HG03342 (cell line): Measurements from ENCODE around the gene UGT1A5.
"Not testable (repeated sequence)": the region's sequence is repeated elsewhere in the genome, so short reads cannot be mapped to it uniquely, and the experiment has no call there.

Experiments
- ATAC-seq: cut with Tn5 transposase; IDR thresholded peaks from one replicate; pipeline ENCODE4 v1.9.1; 2021; ENCODE audit warnings: mild to moderate bottlenecking, moderate library complexity; ENCODE audit not compliant: unreplicated experiment

The UGT1A5 gene

GRCh38 chr2:233745073-233745755, 32.5 kb downstream of the UGT1A5 start:
- ATAC-seq, result no peak

DNA sequence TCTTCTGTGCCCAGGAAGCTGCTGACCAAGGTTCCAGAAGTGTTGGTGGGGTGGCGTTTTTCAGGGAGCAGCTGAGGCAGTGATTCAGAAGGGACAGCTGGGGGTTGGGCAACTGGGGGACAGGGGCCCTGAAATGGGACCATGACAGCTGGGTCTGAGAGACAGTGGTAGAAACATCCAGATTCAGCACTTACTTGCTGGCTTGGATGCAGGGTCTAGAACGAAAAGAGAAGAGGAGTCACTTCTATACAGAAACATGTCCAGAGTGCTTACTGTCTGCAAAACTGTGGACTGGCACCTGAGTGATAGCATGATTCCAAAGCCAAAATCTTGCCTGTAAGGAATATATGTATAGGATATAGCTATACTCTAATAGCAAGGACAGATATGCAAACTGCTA, 33.1 kb downstream of the UGT1A5 start:
- not testable (repeated sequence) for ATAC-seq

DNA sequence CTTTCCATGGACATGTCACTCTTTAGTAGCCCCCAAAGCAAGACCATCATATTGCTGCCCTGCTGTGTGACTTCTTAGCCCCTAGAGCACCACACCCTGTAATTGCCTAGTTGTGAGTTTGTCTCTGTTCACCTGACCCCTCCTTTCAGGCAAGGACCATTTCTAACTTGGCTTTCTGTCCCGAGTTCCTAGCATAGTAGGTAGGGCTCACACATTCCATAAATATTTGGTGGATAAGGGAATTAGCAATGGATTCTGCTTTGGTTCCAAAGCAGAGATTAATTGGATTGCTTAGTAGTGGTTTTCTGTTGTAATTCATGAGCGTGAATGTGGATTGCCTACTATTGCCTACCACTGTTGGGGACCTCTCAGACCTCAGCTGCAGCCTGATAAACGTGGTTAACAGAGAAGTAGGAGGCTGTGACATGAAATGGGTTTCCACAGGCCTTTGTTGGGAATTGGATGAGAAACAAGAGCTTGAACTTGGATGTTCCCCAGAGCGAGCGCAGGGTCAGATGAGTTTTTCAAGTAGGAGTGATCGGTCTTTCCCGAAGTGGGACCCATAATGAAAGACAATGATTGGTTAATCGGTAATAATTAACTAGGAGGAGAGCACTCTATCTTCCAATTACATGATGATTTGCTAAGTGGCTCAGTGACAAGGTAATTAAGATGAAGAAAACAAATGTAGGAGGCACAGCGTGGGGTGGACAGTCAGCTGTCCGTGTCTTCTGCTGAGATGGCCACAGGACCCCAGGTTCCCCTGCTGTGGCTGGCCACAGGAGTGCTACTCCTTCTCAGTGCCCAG, 34.0 kb downstream of the UGT1A5 start:
- ATAC-seq, result no peak

- no peak for ATAC-seq
Observed at GRCh38 chr2:233747283-233747544, 34.5 kb downstream of the UGT1A5 start.

- ATAC-seq, result not testable (repeated sequence)
Observed at GRCh38 chr2:233750689-233751088, 38.0 kb downstream of the UGT1A5 start.

- ATAC-seq, result not testable (repeated sequence)
Observed at GRCh38 chr2:233751212-233752009, 38.7 kb downstream of the UGT1A5 start.

DNA sequence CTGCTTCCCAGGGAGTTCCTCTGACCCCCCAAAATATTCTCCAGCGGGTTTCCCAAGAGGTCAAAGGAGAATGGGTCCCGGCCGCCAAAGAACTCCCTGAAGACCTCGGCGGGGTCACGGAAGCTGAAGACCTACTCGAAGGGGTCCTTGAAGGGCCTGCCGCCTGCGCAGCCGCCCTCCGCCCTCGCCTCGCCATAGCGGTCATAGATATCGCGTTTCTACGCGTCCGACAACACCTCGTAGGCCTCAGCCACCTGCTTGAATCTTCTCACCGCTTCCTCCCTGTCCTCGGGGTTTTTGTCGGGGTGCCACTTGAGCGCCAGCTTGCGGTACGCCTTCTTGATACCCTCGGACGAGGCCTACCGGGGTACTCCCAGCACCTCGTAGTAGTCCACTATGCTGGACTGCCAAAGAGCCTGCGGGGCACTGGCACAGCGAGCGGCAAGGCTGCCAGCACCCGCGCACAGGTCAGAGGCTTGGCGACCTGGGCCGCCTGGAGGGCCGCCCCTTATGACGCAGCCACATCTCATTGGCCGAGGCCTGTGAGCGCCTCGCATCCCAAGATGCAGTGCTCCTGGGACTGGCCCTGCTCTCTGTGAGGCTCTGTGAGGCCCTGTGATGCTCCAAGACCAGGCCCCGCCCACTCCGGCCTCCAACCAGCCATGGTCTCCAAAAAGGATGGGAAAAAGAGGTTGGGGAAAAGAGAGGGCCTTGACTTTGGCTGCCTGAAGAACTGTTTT, 42.3 kb downstream of the UGT1A5 start:
- ATAC-seq, result no peak

DNA sequence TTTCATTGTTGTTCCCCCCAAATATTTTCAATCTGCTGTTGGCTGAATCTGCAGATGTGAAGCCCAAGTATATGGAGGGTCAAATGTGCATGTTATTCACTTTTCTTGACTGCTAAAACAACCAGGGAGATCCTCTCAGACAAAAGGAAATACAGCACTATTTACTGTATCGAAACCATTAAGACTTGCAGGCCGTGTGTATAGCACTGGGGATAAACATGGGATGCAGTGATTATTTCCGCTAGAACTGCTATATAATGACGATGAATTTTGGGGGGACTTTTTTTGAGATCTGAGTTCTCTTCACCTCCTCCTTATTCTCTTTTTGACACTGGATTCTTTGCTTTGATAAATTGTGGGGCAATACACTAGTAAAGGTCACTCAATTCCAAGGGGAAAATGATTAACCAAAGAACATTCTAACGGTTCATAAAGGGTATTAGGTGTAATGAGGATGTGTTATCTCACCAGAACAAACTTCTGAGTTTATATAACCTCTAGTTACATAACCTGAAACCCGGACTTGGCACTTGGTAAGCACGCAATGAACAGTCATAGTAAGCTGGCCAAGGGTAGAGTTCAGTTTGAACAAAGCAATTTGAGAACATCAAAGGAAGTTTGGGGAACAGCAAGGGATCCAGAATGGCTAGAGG, 43.8 kb downstream of the UGT1A5 start:
- ATAC-seq, result no peak

- no peak for ATAC-seq
Observed at GRCh38 chr2:233758141-233758540, 45.4 kb downstream of the UGT1A5 start.

- ATAC-seq, result no peak
Observed at GRCh38 chr2:233758849-233759248, 46.1 kb downstream of the UGT1A5 start.

- ATAC-seq, result no peak
Observed at GRCh38 chr2:233760043-233760442, 47.3 kb downstream of the UGT1A5 start, which contains the start of gene UGT1A1. Gene UGT1A1, plus strand, starts transcription at chr2:233760270. Its CDS starts 18 bp downstream, at chr2:233760288.

GRCh38 chr2:233761040-233761769, 48.5 kb downstream of the UGT1A5 start:
- no peak for ATAC-seq

DNA sequence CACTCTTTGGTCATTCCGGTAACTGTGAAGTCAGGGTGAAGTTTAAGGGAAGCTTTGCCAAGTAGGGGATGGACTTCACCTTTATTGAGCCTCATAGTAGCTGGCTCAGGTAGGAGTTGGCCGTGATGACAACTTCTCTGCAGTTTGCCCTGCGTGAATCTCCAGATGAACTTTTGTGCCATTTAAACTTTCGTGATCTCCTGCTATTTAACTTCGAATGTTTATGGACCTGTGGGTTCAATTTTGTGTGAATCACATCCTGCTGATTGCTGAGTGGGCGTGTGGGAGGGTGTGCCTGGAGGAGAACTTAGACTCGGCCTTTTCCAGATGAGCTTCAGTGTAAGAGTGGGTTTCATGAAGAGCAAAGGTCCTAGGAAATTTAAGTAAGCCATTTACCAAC, 51.6 kb downstream of the UGT1A5 start:
- ATAC-seq, result no peak

DNA sequence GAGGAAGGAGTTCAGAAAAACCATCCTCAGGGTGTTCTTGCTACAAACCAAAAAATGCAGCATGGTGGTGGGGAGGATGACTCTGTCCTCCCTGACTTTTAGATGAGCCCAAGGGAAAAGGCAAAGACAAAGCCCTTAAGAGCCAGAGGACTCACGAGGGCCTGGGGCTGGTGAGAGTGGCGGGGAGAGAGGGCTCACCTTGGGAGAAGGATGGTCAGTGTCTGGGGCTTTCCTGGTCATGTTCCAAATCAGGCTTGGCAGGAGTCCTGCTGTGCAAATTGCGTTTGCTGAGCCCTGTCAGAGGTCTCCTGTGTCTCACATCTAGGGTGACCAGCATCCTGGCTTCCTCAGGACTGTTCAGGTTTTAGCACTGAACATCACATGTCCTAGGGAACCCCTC, 52.1 kb downstream of the UGT1A5 start:
- ATAC-seq, result no peak

- ATAC-seq, result no peak
Observed at GRCh38 chr2:233766416-233766815, 53.7 kb downstream of the UGT1A5 start.

- ATAC-seq, result no peak
Observed at GRCh38 chr2:233768076-233768475, 55.4 kb downstream of the UGT1A5 start.

DNA sequence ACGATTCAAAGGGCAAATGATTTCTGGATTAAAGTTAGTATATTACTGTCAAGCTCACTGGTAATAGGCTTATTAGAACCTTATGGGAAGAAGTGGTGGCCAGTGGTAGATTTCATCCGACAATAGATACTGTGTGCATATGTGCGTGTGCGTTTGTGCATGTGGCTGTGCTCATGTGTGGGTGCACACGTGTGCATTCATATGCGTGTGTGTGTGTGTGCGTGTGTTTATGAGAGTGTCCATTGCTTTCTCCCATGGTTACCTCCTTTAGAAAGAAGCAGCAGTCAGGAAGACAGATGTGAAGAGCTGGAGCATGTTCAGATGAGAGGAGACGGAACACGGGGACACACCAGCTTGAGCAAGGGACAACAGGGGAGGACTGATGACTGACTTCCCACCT, 56.6 kb downstream of the UGT1A5 start:
- no peak for ATAC-seq

GRCh38 chr2:233772153-233772552, 59.4 kb downstream of the UGT1A5 start:
- no peak for ATAC-seq

DNA sequence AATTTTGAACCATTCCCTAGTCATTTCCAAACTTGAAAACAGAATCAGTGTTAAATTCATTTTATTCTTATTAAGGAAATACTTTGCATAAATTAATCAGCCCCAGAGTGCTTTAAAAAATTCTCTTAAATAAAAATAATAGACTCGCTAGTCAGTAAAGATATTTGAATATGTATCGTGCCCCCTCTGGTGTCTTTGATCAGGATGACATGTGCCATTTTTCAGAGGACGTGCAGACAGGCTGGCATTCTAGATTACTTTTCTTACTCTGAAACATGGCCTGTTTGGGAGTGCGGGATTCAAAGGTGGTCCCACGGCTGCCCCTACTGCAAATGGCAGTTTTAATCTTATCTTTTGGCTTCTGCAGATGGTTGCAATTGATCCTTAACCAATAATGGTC, 59.9 kb downstream of the UGT1A5 start:
- no peak for ATAC-seq

DNA sequence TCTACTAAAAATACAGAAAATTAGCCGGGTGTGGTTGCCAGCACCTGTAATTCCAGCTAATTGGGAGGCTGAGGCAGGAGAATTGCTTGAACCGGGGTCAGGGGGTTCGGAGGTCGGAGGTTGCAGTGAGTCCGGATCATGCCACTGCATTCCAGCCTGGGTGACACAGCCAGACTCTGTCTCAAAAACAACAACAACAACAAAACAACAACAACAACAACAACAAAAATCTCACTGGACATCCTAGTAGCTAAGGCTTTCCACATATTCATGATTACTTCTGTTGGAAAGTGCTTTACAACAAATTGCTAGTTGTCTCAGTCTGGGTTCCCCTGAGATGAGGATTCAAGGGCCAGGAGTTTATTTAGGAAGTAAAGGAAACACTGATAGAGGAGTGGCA, 61.1 kb downstream of the UGT1A5 start:
- no peak for ATAC-seq
